Measurements from ENCODE around the gene B4GALNT2. TPM values are rescaled to one million over a fixed set of nuclear protein-coding genes. Genes with fewer than 3 reads are reported as not detected.

The B4GALNT2 gene
- total RNA-seq, 2 experiments from 2014 or later = 0.06 to 0.16 TPM

DNA sequence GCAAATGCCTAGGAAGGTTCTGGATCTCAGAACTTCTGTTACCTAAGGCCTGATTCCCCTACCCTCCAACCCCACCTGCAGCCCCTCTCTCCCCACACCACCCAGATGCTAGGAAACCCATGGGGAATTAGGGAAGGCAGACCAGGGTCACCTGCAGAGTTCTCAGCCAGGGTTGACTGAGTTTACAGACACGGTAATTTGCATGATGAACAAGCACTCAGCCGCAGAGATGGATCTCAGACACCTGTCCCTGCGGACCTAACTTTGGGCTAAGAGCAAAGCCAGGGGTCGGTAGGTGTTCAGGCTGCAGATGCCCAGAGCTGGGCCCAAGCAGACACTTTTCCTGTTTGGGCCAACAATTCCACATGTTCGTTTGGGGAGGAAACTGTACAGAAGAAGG is 80.8 kb downstream of the B4GALNT2 start:
- Histone ChIP-seq H3K9me3 (ENCODE audit: control insufficient read depth in 1 of 2, insufficient read depth in 1 of 2, low read length in 2 of 2) (no peaks in the 10 kb centered on the region), H3K27ac (ENCODE audit: low read depth in 1 of 2, low read length in 2 of 2) (peak overlapping the region in 1 of 2 donors; percentile 5), H3K4me1 (ENCODE audit: insufficient read depth, low read length) (peaks cover 99% of the 10 kb centered on the region), H3K4me3 (ENCODE audit: low read length) (peak overlapping the region; percentile 67), H3K36me3 (ENCODE audit: insufficient read depth, low read length) (peaks cover 8% of the 10 kb centered on the region), H3K27me3 (ENCODE audit: control insufficient read depth in 1 of 2, insufficient read depth in 2 of 2, low read length in 2 of 2) (no peaks in the 10 kb centered on the region)
- peak overlapping the region; percentile 49 for H3K4me3 Mint-ChIP-seq
- H3K27me3 Mint-ChIP-seq = no peaks in the 10 kb centered on the region
- H3K4me1 Mint-ChIP-seq (ENCODE audit: low read depth) = peaks cover 91% of the 10 kb centered on the region
- H3K36me3 Mint-ChIP-seq (ENCODE audit: low read depth) = peaks cover 12% of the 10 kb centered on the region
- TF ChIP-seq, protein P1, sequence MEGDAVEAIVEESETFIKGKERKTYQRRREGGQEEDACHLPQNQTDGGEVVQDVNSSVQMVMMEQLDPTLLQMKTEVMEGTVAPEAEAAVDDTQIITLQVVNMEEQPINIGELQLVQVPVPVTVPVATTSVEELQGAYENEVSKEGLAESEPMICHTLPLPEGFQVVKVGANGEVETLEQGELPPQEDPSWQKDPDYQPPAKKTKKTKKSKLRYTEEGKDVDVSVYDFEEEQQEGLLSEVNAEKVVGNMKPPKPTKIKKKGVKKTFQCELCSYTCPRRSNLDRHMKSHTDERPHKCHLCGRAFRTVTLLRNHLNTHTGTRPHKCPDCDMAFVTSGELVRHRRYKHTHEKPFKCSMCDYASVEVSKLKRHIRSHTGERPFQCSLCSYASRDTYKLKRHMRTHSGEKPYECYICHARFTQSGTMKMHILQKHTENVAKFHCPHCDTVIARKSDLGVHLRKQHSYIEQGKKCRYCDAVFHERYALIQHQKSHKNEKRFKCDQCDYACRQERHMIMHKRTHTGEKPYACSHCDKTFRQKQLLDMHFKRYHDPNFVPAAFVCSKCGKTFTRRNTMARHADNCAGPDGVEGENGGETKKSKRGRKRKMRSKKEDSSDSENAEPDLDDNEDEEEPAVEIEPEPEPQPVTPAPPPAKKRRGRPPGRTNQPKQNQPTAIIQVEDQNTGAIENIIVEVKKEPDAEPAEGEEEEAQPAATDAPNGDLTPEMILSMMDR (IDR thresholded peaks at IDR 0.05) = no peak
- H3K9me3 Mint-ChIP-seq = no peaks in the 10 kb centered on the region
- intact Hi-C loops (cut with DNase I, micrococcal nuclease) = no loop called here
- ChIA-PET CTCF (no interaction called here), POLR2A (interaction anchor here (1.2 to 3.6 kb wide), 2 partner anchors 11 to 21 kb away, joined by 5 to 21 read pairs; no protein-coding TSS in a partner anchor)
- ATAC-seq (ENCODE audit: poor library complexity) = no peak
- DNase-seq = no peak
- H3K27ac Mint-ChIP-seq = peak overlapping the region; percentile 73

DNA sequence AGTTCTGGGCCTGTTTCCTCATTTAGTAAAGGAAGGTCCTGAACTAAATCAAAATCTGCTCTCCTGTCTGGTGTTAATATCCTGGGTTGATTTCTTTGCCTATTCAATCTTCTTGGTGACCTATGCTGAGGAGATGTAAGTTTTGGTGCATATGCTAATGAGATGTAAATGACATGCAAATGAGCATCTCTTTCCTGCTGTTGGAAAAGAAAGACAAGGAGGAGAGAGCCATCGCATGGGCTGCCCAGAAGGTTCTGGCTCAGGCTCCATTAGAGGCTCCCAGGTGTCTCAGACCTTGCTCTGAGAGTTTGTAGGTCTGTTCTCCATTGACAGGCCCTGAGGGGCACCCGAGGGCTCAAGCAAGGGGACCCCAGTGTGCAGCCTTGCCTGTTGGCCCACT is 81.3 kb downstream of the B4GALNT2 start:
- H3K4me3 ChIP-seq (ENCODE audit: low read length) = peak overlapping the region; percentile 67
- H3K27ac ChIP-seq (ENCODE audit: low read depth in 1 of 2, low read length in 2 of 2) = peak overlapping the region in 1 of 2 donors; percentile 35
- peaks cover 15% of the 10 kb centered on the region for H3K36me3 Mint-ChIP-seq (ENCODE audit: low read depth)

DNA sequence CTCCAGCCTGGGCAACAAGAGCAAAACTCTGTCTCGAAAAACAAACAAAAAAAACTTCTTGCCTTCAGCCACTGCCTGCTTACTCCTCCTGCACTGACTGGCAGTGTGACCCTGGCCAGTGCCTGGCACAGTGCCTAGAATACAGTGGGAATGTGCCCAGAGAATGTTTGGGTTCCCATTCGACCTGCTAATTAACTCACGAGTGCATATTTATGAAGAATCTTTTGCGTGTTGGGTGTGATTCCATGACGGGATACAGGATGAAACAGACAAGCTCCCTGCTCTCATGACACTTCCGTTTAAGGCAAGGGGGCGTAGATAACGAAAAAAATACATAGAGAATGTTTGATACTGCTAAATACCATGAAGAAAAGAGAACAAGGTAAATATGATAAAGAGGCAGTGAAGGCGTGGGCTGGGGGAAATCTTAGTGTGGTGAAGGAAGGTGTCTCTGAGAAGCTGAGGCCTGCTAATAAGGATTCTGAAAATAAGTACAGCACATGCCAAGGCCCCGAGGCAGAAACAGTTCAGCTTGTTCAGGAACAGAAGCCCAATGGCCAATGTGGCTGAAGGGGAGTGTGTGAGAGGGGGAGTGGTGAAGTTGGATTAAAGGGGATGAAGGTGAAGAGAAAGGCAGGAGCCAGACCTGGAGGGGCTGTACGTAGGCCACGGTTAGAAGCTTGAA is 82.2 kb downstream of the B4GALNT2 start:
- H3K27me3 ChIP-seq (ENCODE audit: control insufficient read depth in 1 of 2, insufficient read depth in 2 of 2, low read length in 2 of 2) = no peaks in the 10 kb centered on the region
- CTCF ChIA-PET = interaction anchor here (0.9 to 2.5 kb wide), 3 partner anchors 13 to 34 kb away, joined by 5 to 14 read pairs (median 6); no protein-coding TSS in a partner anchor
- H3K4me1 ChIP-seq (ENCODE audit: insufficient read depth, low read length) = peaks cover 99% of the 10 kb centered on the region
- Mint-ChIP-seq H3K4me1 (ENCODE audit: low read depth) (peaks cover 91% of the 10 kb centered on the region), H3K27me3 (no peaks in the 10 kb centered on the region), H3K9me3 (no peaks in the 10 kb centered on the region), H3K36me3 (ENCODE audit: low read depth) (peaks cover 17% of the 10 kb centered on the region), H3K27ac (peak overlapping the region; percentile 82), H3K4me3 (peak overlapping the region; percentile 9)
- no peaks in the 10 kb centered on the region for H3K9me3 ChIP-seq (ENCODE audit: control insufficient read depth in 1 of 2, insufficient read depth in 1 of 2, low read length in 2 of 2)
- DNase-seq (peak in 1 of 14 experiments; percentile 16), ATAC-seq (ENCODE audit: poor library complexity) (no peak)
- peak overlapping the region in 1 of 2 donors; percentile 54 for H3K27ac ChIP-seq (ENCODE audit: low read depth in 1 of 2, low read length in 2 of 2)
- no peak overlapping the region for H3K4me3 ChIP-seq (ENCODE audit: low read length)
- peaks cover 10% of the 10 kb centered on the region for H3K36me3 ChIP-seq (ENCODE audit: insufficient read depth, low read length)
- TF ChIP-seq, protein P1 (IDR thresholded peaks at IDR 0.05) = no peak
- POLR2A ChIA-PET = interaction anchor here (1.2 to 3.6 kb wide), 2 partner anchors 9 to 22 kb away, joined by 5 to 21 read pairs; no protein-coding TSS in a partner anchor
- intact Hi-C loops (cut with DNase I, micrococcal nuclease) = no loop called here

More for the DNA sequence above, 81.3 kb downstream of the B4GALNT2 start:
- TF ChIP-seq, protein P1 (IDR thresholded peaks at IDR 0.05) = no peak
- Histone ChIP-seq H3K4me1 (ENCODE audit: insufficient read depth, low read length) (peaks cover 99% of the 10 kb centered on the region), H3K9me3 (ENCODE audit: control insufficient read depth in 1 of 2, insufficient read depth in 1 of 2, low read length in 2 of 2) (no peaks in the 10 kb centered on the region), H3K27me3 (ENCODE audit: control insufficient read depth in 1 of 2, insufficient read depth in 2 of 2, low read length in 2 of 2) (no peaks in the 10 kb centered on the region), H3K36me3 (ENCODE audit: insufficient read depth, low read length) (peaks cover 8% of the 10 kb centered on the region)
- Mint-ChIP-seq H3K27me3 (no peaks in the 10 kb centered on the region), H3K9me3 (no peaks in the 10 kb centered on the region), H3K4me3 (peak overlapping the region; percentile 49), H3K27ac (peak overlapping the region; percentile 73), H3K4me1 (ENCODE audit: low read depth) (peaks cover 91% of the 10 kb centered on the region)
- intact Hi-C loops (cut with DNase I, micrococcal nuclease) = no loop called here
- ATAC-seq (ENCODE audit: poor library complexity) (no peak), DNase-seq (no peak)
- ChIA-PET POLR2A (interaction anchor here (1.2 to 3.6 kb wide), 2 partner anchors 10 to 21 kb away, joined by 5 to 21 read pairs; no protein-coding TSS in a partner anchor), CTCF (no interaction called here)

Measured in CD4-positive, alpha-beta T cell (primary cell).